Measurements from ENCODE around the gene LRRFIP2. TPM values are rescaled to one million over a fixed set of nuclear protein-coding genes. Genes with fewer than 3 reads are reported as not detected.
"Not testable (repeated sequence)": the region's sequence is repeated elsewhere in the genome, so short reads cannot be mapped to it uniquely, and the experiment has no call there.

LRRFIP2 gene
- total RNA-seq, 1 donor from 2014 or later = 146 TPM

DNA sequence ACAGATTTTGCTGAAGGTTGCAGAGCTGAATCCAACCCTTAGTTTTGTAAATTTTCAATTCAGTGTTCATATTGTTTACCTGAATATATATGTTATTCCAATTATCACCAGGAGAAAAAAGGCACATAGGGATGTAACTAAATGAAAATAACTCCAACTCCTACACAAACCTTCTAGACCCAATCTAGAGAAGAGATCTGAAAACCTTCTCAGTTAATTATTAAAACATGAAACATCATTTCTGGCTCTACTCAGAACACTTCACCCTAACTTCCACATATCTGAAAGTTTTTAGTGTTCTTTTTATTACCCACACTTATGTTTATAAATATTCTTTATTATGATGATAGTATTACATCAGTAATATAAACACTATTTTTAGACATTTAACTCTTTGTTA, 76.6 kb downstream of the LRRFIP2 start:
- no peak for DNase-seq (ENCODE audit: missing footprints)
- no peak for ATAC-seq
- intact Hi-C loops (cut with DNase I) = no loop called here

DNA sequence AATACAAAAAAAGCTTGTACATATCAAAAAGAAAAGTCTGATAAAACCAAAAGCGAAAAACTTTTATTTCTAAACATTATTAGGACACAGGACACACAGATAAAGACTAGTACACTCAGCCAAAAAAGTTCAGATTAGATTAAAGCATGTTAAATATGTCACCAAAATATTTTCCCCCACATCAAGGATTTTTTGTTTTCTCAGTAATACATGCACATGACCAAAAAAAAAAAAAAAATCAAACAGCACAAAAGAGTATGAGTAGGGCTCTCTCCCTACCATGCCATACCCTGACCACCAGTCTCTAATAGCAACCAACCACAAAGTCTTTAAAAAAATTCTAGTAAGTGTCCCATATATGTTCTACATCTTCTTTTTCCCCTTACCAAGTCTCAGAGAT, 77.4 kb downstream of the LRRFIP2 start:
- intact Hi-C loops (cut with DNase I) = no loop called here
- ATAC-seq = no peak

DNA sequence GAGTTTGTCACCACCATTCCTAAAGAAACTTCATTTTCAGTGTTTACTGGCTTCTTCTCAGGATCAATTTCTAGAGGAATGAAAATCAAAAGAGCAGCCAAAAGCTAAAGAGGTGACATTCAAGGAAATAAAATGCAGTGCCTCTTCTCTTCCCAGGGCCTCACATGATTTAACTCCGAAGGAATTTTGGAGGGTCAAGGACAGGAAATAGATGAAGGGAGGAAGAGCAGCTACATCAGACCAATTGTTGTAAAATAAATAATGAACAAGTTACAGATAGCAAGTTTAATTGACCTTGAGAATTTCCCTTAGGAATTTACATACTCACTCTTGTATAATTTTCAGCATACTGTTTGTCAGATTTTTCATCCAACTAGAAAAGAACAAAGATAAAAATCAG, 78.1 kb downstream of the LRRFIP2 start:
- no peak for ATAC-seq

More for the DNA sequence above, 77.4 kb downstream of the LRRFIP2 start:
- DNase-seq (ENCODE audit: missing footprints) = no peak

GRCh38 chr3:37094636-37095035, 79.7 kb downstream of the LRRFIP2 start:
- intact Hi-C loops (cut with DNase I) = no loop called here

More for the DNA sequence above, 78.1 kb downstream of the LRRFIP2 start:
- no peak for DNase-seq (ENCODE audit: missing footprints)
- intact Hi-C loops (cut with DNase I) = no loop called here

DNA sequence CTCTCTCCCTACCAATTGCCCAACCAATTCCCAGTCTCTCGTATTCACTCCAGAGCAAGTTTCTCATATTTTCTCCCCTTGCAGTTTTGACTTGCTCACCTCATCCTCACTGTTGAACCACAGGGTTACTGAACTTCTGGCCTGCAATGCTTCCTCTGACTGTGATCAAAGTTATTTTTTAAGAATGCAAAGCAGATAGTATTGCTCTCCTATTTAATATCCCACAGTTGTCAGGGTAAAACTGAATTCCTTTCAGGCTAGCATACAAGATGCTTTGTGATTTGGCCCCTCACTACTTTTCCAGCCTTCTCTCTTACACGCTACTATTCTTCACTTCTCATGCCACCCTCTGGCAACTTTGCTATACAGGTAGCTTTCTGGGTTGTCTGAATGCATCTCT, 80.9 kb downstream of the LRRFIP2 start:
- intact Hi-C loops (cut with DNase I) = no loop called here
- DNase-seq (ENCODE audit: missing footprints) (no peak), ATAC-seq (no peak)

More at GRCh38 chr3:37094636-37095035, 79.7 kb downstream of the LRRFIP2 start:
- ATAC-seq (no peak), DNase-seq (ENCODE audit: missing footprints) (no peak)

DNA sequence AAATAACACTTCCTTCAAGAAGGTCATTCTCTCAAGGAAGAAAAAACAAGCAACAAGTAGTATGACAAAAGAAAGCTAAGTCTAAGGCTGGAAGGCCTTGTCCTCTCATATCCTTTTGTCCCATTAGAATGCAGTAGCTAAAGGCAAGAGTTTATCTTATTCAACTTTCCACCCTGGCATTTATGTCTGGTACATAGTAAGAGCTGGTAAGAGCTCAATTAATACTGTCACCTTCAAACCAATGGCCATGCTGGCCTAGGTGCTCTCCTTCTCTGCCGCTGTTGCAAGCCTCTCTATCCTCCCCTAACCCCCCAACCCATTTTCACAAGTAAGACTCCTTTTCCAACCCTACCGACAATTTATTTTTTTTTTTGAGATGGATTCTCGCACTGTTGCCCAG, 81.9 kb downstream of the LRRFIP2 start:
- DNase-seq (ENCODE audit: missing footprints) = no peak
- intact Hi-C loops (cut with DNase I) = no loop called here
- ATAC-seq = peak; percentile 34

DNA sequence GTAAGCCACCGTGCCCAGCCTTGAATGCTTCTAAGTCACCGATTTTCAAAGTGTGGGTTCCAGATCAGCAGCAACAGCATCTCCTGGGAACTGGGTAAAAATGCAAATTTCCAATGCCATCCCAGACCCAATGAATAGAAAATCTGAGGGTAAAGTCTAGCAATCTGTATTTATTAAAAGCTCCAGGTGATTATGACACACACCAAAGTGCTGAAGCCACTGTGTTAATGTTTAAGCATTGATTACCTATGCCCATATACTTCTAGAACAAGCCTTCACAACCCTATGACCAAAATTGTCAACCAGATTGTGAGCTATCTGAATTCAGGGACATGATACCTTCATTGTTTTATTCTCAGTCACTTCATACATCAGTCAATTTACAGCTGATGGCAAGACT, 86.5 kb downstream of the LRRFIP2 start:
- DNase-seq (ENCODE audit: missing footprints) = no peak
- intact Hi-C loops (cut with DNase I) = no loop called here
- no peak for ATAC-seq

DNA sequence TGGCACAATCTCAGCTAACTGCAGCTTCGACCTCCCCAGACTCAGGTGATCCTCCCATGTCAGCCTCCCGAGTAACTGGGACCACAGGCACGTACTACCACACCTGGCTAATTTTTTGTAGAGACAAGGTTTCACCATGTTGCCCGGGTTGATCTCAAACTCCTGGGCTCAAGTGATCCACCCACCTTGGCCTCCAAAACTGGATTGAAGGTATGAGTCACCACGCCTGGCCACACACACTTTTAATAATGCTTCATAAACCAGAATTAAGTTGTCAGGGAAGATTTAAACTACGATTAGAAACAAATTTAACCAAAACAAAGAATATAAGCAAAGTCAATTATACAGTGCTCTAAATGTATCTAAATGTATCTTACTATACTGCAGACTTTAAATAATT, 87.5 kb downstream of the LRRFIP2 start:
- no peak for ATAC-seq
- DNase-seq (ENCODE audit: missing footprints) = no peak
- intact Hi-C loops (cut with DNase I) = no loop called here

- no peak for ATAC-seq
- DNase-seq (ENCODE audit: missing footprints) = no peak
- intact Hi-C loops (cut with DNase I) = no loop called here
Observed at GRCh38 chr3:37082317-37082716, 92.1 kb downstream of the LRRFIP2 start.

GRCh38 chr3:37075955-37076354, 98.4 kb downstream of the LRRFIP2 start:
- intact Hi-C loops (cut with DNase I) = no loop called here
- no peak for ATAC-seq

DNA sequence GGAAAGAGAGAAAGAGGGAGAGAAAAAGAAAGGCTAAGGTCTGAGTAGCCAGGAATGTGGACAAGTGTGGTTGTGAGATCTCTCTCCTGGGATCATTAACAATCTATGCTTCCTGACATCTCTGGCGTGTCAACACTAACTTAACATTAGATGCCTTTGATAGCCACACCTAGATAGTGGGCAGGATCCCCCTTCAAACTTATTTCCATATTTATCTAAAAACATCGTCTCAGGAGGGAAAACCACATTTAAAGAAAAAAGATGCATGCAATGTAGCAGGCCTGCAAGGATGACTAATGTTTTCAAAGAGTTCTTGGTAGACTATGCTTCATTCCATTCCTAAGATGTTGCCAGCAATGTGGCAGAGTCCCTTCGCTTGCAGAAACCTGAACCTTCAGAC, 100.2 kb downstream of the LRRFIP2 start:
- no peak for ATAC-seq
- DNase-seq (ENCODE audit: missing footprints) = no peak
- intact Hi-C loops (cut with DNase I) = no loop called here

More at GRCh38 chr3:37075955-37076354, 98.4 kb downstream of the LRRFIP2 start:
- DNase-seq (ENCODE audit: missing footprints) = no peak

GRCh38 chr3:37072892-37073291, 101.5 kb downstream of the LRRFIP2 start:
- ATAC-seq (no peak), DNase-seq (ENCODE audit: missing footprints) (no peak)
- intact Hi-C loops (cut with DNase I) = no loop called here

DNA sequence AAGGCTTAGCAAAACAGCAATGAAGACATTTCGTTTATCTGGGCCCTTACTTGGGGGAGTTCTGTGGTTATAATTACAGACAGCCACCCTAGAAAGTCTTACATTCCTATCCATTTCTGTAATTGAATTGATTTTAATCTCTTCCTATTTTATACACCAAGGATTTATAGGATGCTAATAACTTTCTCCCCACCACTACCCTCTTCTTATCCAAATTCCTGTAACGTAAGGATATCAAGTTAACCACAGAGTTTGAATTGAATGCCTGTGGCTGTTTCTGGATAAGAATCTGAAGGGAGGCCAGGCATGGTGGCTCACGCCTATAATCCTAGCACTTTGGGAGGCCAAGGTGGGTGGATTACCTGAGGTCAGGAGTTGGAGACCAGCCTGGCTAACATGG, 102.5 kb downstream of the LRRFIP2 start:
- DNase-seq (ENCODE audit: missing footprints) (no peak), ATAC-seq (no peak)
- intact Hi-C loops (cut with DNase I) = no loop called here

DNA sequence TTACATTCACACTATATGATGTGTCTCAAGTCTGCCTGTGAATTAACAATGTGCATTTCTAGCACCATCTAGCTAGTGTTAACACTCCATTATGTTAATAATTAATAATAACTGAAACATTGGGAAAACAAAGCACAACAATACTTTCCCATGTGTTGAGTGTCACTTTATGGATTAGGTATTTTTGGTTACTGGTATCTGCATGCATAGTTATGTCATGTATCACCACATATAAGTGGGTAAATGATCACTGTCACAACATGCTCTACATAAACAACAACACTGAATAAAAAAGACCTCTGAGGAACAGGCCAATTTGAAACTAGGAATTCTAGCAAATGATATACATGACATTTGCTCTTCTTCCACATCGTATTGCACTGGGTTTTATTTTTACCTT, 106.4 kb downstream of the LRRFIP2 start:
- no peak for DNase-seq (ENCODE audit: missing footprints)
- intact Hi-C loops (cut with DNase I) = no loop called here
- ATAC-seq = no peak

DNA sequence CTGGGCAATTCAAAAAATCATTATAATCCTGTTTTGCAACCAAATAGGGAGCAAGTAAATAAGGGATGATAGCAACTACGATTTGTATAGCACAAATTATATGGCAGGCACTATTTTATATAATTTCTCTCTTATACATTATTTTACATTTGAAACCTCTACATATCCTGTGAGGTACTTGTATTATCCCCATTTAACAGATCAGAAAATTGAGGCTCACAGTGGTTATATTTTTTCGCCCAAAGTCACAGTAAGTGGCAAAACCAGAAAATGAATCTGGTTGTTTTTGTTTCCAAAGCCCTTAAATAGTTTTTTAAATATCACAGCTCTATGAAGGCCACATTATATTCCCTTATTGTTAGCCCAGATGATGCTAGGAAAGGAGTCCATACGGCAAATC, 106.8 kb downstream of the LRRFIP2 start:
- intact Hi-C loops (cut with DNase I) = no loop called here

GRCh38 chr3:37064747-37065146, 109.6 kb downstream of the LRRFIP2 start:
- DNase-seq (ENCODE audit: missing footprints) (no peak), ATAC-seq (no peak)
- intact Hi-C loops (cut with DNase I) = no loop called here

More for the DNA sequence above, 106.8 kb downstream of the LRRFIP2 start:
- no peak for ATAC-seq
- DNase-seq (ENCODE audit: missing footprints) = no peak

DNA sequence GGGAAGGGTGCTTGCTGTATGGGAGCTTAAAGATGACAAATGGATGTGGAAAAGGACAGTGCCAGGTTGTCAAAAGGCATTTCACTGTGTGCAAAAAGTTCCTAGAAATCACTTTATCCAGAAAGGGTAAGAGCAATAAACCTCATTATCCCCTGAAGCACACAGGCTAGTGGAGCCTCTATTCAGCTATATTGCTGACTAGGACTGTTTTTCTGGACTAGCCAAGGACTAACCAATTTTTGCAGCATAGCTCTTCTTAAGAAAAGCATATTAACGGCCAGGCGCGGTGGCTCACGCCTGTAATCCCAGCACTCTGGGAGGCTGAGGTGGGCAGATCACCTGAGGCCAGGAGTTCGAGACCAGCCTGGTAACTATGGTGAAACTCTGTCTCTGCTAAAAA, 116.3 kb downstream of the LRRFIP2 start:
- no peak for ATAC-seq
- intact Hi-C loops (cut with DNase I) = loop anchor here (10.0 kb wide), 2 partner anchors 63 to 157 kb away; partner anchors contain the start of genes EPM2AIP1 and MLH1
- DNase-seq (ENCODE audit: missing footprints) = no peak

DNA sequence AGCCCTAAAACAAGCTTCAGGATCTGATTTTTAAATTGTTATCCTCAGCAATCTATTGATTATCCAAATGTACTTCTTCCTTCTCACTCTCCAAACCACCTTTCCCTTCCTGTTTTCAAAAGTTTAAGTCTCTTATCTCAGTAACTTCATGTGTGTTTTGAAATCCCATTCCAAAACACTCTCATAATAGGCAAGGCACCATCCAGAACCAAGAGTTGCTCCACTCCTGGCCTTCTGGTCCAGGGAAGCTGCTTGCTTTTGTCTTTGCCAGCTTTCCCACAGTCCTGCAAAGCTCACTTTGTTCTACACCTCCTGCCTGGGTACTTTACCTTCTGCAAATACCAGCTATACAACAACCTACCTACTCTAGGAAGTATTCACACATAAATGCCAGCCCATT, 117.6 kb downstream of the LRRFIP2 start:
- DNase-seq (ENCODE audit: missing footprints) (no peak), ATAC-seq (no peak)
- intact Hi-C loops (cut with DNase I) = loop anchor here (10.0 kb wide), 2 partner anchors 62 to 158 kb away; partner anchors contain the start of genes EPM2AIP1 and MLH1

- not testable (repeated sequence) for ATAC-seq; DNase-seq (ENCODE audit: missing footprints)
- intact Hi-C loops (cut with DNase I) = loop anchor here (2.0 to 10.0 kb wide), 3 partner anchors 26 to 160 kb away; partner anchors contain the start of genes EPM2AIP1 and MLH1
Observed at GRCh38 chr3:37055077-37055476, 119.3 kb downstream of the LRRFIP2 start.

DNA sequence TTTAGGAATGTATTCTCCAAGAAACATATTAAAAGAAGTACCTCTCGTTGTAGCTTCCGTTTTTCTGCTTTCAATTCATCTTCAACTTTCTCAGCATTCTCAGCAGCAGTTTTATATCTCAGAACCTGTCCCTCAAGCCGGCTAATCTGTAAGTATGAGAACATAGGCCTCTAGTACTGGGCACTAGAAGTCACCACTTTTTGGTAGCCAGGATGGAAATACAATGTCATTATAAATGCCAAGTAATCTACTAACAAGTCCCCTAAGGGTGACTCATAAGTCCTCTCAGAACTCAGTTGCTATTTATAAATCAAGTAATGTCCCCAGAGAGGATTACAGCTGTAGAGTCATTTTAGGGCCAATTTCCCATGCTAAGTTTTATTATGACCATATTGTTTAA, 120.0 kb downstream of the LRRFIP2 start:
- intact Hi-C loops (cut with DNase I) = loop anchor here (2.0 to 10.0 kb wide), 4 partner anchors 26 to 160 kb away; partner anchors contain the start of genes EPM2AIP1 and MLH1
- ATAC-seq = peak; percentile 84
- DNase-seq (ENCODE audit: missing footprints) = no peak

DNA sequence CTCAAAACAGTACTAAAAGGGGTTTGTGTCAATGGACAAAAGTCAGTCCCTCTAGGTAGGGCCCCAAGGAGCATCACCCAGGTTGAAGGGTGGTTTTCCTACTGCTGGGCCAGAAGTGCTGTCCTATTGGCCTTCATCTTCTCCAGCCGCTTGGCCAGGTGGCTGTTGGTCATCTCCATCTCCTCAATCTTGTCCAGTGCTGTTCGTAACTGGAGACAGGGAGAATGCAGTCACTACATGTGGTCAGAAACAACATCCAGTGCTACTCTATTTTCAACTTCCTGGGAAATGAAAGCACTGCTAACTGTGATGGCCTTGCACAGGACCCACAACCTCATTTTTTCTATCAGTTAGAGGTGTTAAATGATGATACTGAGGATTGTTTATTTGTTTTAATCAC, 120.6 kb downstream of the LRRFIP2 start:
- intact Hi-C loops (cut with DNase I) = loop anchor here (2.0 to 10.0 kb wide), 4 partner anchors 25 to 161 kb away; partner anchors contain the start of genes EPM2AIP1 and MLH1
- no peak for ATAC-seq
- no peak for DNase-seq (ENCODE audit: missing footprints)
